PFSK-1 (cell line): ENCODE data around the gene COL18A1.

Source experiments
- FOXP2 ChIP-seq: optimal IDR thresholded peaks from 2 replicates; pipeline ENCODE3; 2011; ENCODE audit warnings: borderline replicate concordance, control low read depth, inconsistent platforms; ENCODE audit not compliant: insufficient read depth; ENCODE audit errors: extremely low read length, extremely low read depth
- POLR2AphosphoS5 ChIP-seq: IDR thresholded peaks from 2 replicates; pipeline ENCODE4 v1.6.1; 2012; ENCODE audit warnings: low read depth, mild to moderate bottlenecking, control low read depth, low read length, moderate library complexity
- REST ChIP-seq, 2 experiments: IDR thresholded peaks; 2 replicates each; pipeline versions ENCODE4 v1.6.1 to v1.8.0; 2011 to 2012; ENCODE audit warnings: low read depth in 2 of 2, low read length in 2 of 2, control low read depth in 1 of 2, inconsistent platforms in 1 of 2, mild to moderate bottlenecking in 1 of 2, moderate library complexity in 1 of 2; ENCODE audit not compliant: insufficient read depth in 1 of 2
- SIN3A ChIP-seq: IDR thresholded peaks from 2 replicates; pipeline ENCODE4 v1.6.1; 2012; ENCODE audit warnings: mild to moderate bottlenecking, low read length, moderate library complexity, borderline replicate concordance; ENCODE audit not compliant: insufficient read depth
- TAF1 ChIP-seq: IDR thresholded peaks from 2 replicates; pipeline ENCODE4 v1.6.1; 2012; ENCODE audit warnings: low read length, control low read depth, borderline replicate concordance; ENCODE audit not compliant: insufficient read depth

GRCh38 chr21:45361033-45361997 is 43.6 kb upstream of the COL18A1 start:
- no peak for TF ChIP-seq POLR2AphosphoS5
- TF ChIP-seq FOXP2, result no peak
- no peak for TF ChIP-seq TAF1
- no peak for TF ChIP-seq REST (IDR thresholded peaks at IDR 0.05; ENCODE audit: insufficient read depth in 1 of 2, low read depth in 2 of 2, low read length in 2 of 2)
- TF ChIP-seq SIN3A, result no peak
